HCT116 (cell line): ENCODE measurements around the gene USP36. TPM values are rescaled to one million over a fixed set of nuclear protein-coding genes. Genes with fewer than 3 reads are reported as not detected.

Source experiments
- ATAC-seq: fragments of 200-7000 bp; cut with Tn5 transposase; 2 replicates; pipeline ENCODE4 v1.9.1; 2020; ENCODE audit warnings: mild to moderate bottlenecking, moderate library complexity
- BruUV-seq: library from RNA; stranded (reverse); fragments of 400-500 nt; replicated peaks from 2 replicates; lab custom pipeline; 2021; lab: Mats Ljungman, UMichigan
- CTCF ChIA-PET: fragments of 300-600 bp; sonication (Branson Sonifier 250); formaldehyde crosslinking; loops from one replicate; lab custom pipeline; 2021; ENCODE audit warnings: antibody characterized with exemption; lab: Charles Lee
- POLR2A ChIA-PET: fragments of 300-600, 350-600 bp; sonication (Branson Sonifier 250); formaldehyde crosslinking; loops from one replicate; lab custom pipeline; 2021; ENCODE audit warnings: antibody characterized with exemption; lab: Charles Lee
- RAD21 ChIA-PET, 2 experiments: fragments of 300-600 bp; sonication (Branson Sonifier 250); formaldehyde crosslinking; loops; one replicate each; lab custom pipeline; 2023; ENCODE audit warnings: low total read pairs in 2 of 2; ENCODE audit not compliant: uncharacterized antibody in 2 of 2, unreplicated experiment in 2 of 2, low non-redundant PET in 1 of 2; lab: Charles Lee
- DNase-seq: peaks from one replicate; pipeline ENCODE4 v3.0.0-alpha.2; 2010; ENCODE audit warnings: low read depth, low spot score
- H2AFZ ChIP-seq: fragments of 200-600 bp; shearing (Covaris generic), sonication (generic); 2 replicates; pipeline ENCODE4 v1.6.1; 2017; ENCODE audit warnings: low read depth, mixed run types, mixed read lengths, antibody characterized with exemption, low read length; ENCODE audit not compliant: poor library complexity, severe bottlenecking
- H3K27ac ChIP-seq: 2 replicates; pipeline ENCODE4 v1.5.1; 2012; ENCODE audit warnings: low read depth, low read length
- H3K27me3 ChIP-seq: fragments of 200-600 bp; sonication (generic); 2 replicates; pipeline ENCODE4 v1.6.1; 2016; ENCODE audit warnings: mixed run types, low read length, mixed read lengths; ENCODE audit not compliant: insufficient read depth
- H3K36me3 ChIP-seq, 2 experiments: fragments of 200-500 bp in 1 of 2; fragments of 200-600 bp in 1 of 2; sonication (Bioruptor generic) in 1 of 2; sonication (generic) in 1 of 2; 2 replicates each; pipeline versions ENCODE4 v1.5.1 to v1.6.1; 2014 to 2016; ENCODE audit warnings: low read length in 2 of 2, inconsistent platforms in 1 of 2, mixed read lengths in 1 of 2, mixed run types in 1 of 2; ENCODE audit not compliant: insufficient read depth in 2 of 2, control insufficient read depth in 1 of 2
- H3K4me1 ChIP-seq, 2 experiments: fragments of 200-600 bp in 1 of 2; sonication (generic) in 1 of 2; 2 replicates each; pipeline versions ENCODE4 v1.5.1 to v1.6.1; 2012 to 2017; ENCODE audit warnings: low read length in 2 of 2, inconsistent platforms in 1 of 2, mild to moderate bottlenecking in 1 of 2, mixed read lengths in 1 of 2, mixed run types in 1 of 2, moderate library complexity in 1 of 2; ENCODE audit not compliant: insufficient read depth in 2 of 2, control insufficient read depth in 1 of 2
- H3K4me2 ChIP-seq: fragments of 200-600 bp; sonication (generic); 2 replicates; pipeline ENCODE4 v1.6.1; 2017; ENCODE audit warnings: mixed run types, low read length, mixed read lengths
- H3K4me3 ChIP-seq, 2 experiments: fragments of 200-600 bp in 1 of 2; sonication (generic) in 1 of 2; replicated peaks in 1 of 2; 2 replicates each; pipeline ENCODE4 v1.5.1; 2011 to 2016; ENCODE audit warnings: low read length in 2 of 2, control low read depth in 1 of 2, low read depth in 1 of 2, mild to moderate bottlenecking in 1 of 2, mixed read lengths in 1 of 2, mixed run types in 1 of 2
- H3K79me2 ChIP-seq: fragments of 200-600 bp; sonication (generic); 2 replicates; pipeline ENCODE4 v1.6.1; 2017; ENCODE audit warnings: mild to moderate bottlenecking, mixed run types, low read length, moderate library complexity, mixed read lengths; ENCODE audit not compliant: insufficient read depth
- H3K9ac ChIP-seq: fragments of 200-600 bp; sonication (generic); 2 replicates; pipeline ENCODE4 v1.6.1; 2016; ENCODE audit warnings: low read length, mixed read lengths
- H3K9me2 ChIP-seq: fragments of 200-600 bp; sonication (generic), shearing (Covaris generic); 2 replicates; pipeline ENCODE4 v1.6.1; 2017; ENCODE audit warnings: mixed run types, mild to moderate bottlenecking, moderate library complexity; ENCODE audit not compliant: insufficient read depth
- H3K9me3 ChIP-seq, 2 experiments: fragments of 200-500 bp in 1 of 2; fragments of 200-600 bp in 1 of 2; sonication (Bioruptor generic) in 1 of 2; sonication (generic) in 1 of 2; 2 replicates each; pipeline ENCODE4 v1.6.1; 2014 to 2017; ENCODE audit warnings: low read length in 2 of 2, mixed read lengths in 2 of 2, inconsistent platforms in 1 of 2, low read depth in 1 of 2, mild to moderate bottlenecking in 1 of 2, mixed run types in 1 of 2, moderate library complexity in 1 of 2; ENCODE audit not compliant: control insufficient read depth in 1 of 2, insufficient read depth in 1 of 2
- H4K20me1 ChIP-seq: fragments of 200-600 bp; sonication (generic), shearing (Covaris generic); 2 replicates; pipeline ENCODE4 v1.6.1; 2017; ENCODE audit warnings: mixed run types, mild to moderate bottlenecking, moderate library complexity; ENCODE audit not compliant: insufficient read depth
- ATF3 ChIP-seq: IDR thresholded peaks from 2 replicates; pipeline ENCODE4 v1.6.1; 2012
- CTCF ChIP-seq, 3 experiments: fragments of 200-600 bp in 1 of 3; sonication (generic) in 1 of 3; IDR thresholded peaks in 2 of 3; conservative IDR thresholded peaks in 1 of 3; 2 replicates each; pipeline ENCODE4 v1.5.1; 2012 to 2017; ENCODE audit warnings: low read depth in 2 of 3, low read length in 2 of 3, antibody characterized with exemption in 1 of 3, borderline replicate concordance in 1 of 3, control low read depth in 1 of 3, mild to moderate bottlenecking in 1 of 3, mixed read lengths in 1 of 3, mixed run types in 1 of 3, moderate library complexity in 1 of 3; ENCODE audit not compliant: insufficient read depth in 1 of 3
- EZH2phosphoT487 ChIP-seq: fragments of 200-600 bp; IDR thresholded peaks from 2 replicates; pipeline ENCODE4 v1.6.1; 2018; ENCODE audit warnings: antibody characterized with exemption, borderline replicate concordance
- MAX ChIP-seq: IDR thresholded peaks from 2 replicates; pipeline ENCODE4 v1.6.1; 2012
- POLR2AphosphoS5 ChIP-seq: IDR thresholded peaks from 2 replicates; pipeline ENCODE4 v1.6.1; 2011; ENCODE audit warnings: mild to moderate bottlenecking, low read depth, low read length, moderate library complexity
- REST ChIP-seq: IDR thresholded peaks from 2 replicates; pipeline ENCODE4 v1.6.1; 2012; ENCODE audit warnings: low read depth
- SRF ChIP-seq: IDR thresholded peaks from 2 replicates; pipeline ENCODE4 v1.6.1; 2012; ENCODE audit warnings: low read depth
- ZBTB33 ChIP-seq: IDR thresholded peaks from 2 replicates; pipeline ENCODE4 v1.6.1; 2011; ENCODE audit warnings: mild to moderate bottlenecking, low read length, moderate library complexity; ENCODE audit not compliant: insufficient replicate concordance; ENCODE audit errors: extremely low read depth
- ZNF274 ChIP-seq: fragments of 200-500 bp; sonication (Bioruptor generic); IDR thresholded peaks from 2 replicates; pipeline ENCODE4 v1.6.1; 2014; ENCODE audit warnings: mild to moderate bottlenecking, low read depth, low read length, inconsistent platforms
- intact Hi-C: fragments of 100-400 bp; cut with micrococcal nuclease; formaldehyde crosslinking; loops from 2 replicates; pipeline ENCODE4 v1.10.0; 2022
- total RNA-seq: library from RNA; stranded (reverse); gene quantifications from one replicate; pipeline ENCODE4 v1.2.1, GENCODE V29; 2021; ENCODE audit not compliant: unreplicated experiment

Gene USP36
- total RNA-seq, 1 experiment from 2014 or later, result 104 TPM

- ChIA-PET RAD21 (no interaction called here), CTCF (interaction anchor here (3.0 kb wide), 1 partner anchor 12 kb away, joined by 18 read pairs; no protein-coding TSS in a partner anchor), POLR2A (interaction anchor here (1.0 kb wide), 1 partner anchor 8 kb away, joined by 3 read pairs; no protein-coding TSS in a partner anchor)
- H3K4me1 ChIP-seq, result no peaks in the 10 kb centered on the region
- H3K27ac ChIP-seq, result no peak overlapping the region
- no peaks in the 10 kb centered on the region for H3K27me3 ChIP-seq
- BruUV-seq, result no TSS peak
- H4K20me1 ChIP-seq, result no peaks in the 10 kb centered on the region
- DNase-seq, result no peak
- no peak for ATAC-seq
- H3K9ac ChIP-seq, result no peak overlapping the region
- H3K4me2 ChIP-seq, result no peak overlapping the region
- TF ChIP-seq SRF (no peak), CTCF (IDR thresholded peaks at IDR 0.05 in 2 of 3, conservative IDR thresholded peaks at IDR 0.05 in 1 of 3; ENCODE audit: borderline replicate concordance in 1 of 3, insufficient read depth in 1 of 3, low read depth in 2 of 3, low read length in 2 of 3) (no peak), MAX (no peak), ATF3 (no peak), REST (no peak), ZNF274 (no peak), EZH2phosphoT487 (no peak), ZBTB33 (no peak), POLR2AphosphoS5 (no peak)
- H3K79me2 ChIP-seq, result no peaks in the 10 kb centered on the region
- H3K36me3 ChIP-seq, result 0 out of 4 replicates have a peak, but pooled peaks cover 0 to 3% of the 10 kb centered on the region in 2 experiments
- H3K9me3 ChIP-seq, result no peaks in the 10 kb centered on the region
- H3K9me2 ChIP-seq, result no peaks in the 10 kb centered on the region
- no peak overlapping the region for H2AFZ ChIP-seq
- H3K4me3 ChIP-seq, result no peak overlapping the region
- intact Hi-C loops, result no loop called here
Observed at GRCh38 chr17:78853926-78854394, 13.3 kb upstream of the USP36 start.
